GM18502 (cell line): ENCODE results near the gene ZBTB11.
"Not testable (repeated sequence)": the region's sequence is repeated elsewhere in the genome, so short reads cannot be mapped to it uniquely, and the experiment has no call there.

Source experiments
- ATAC-seq: cut with Tn5 transposase; IDR thresholded peaks from one replicate; pipeline ENCODE4 v1.9.1; 2021; ENCODE audit warnings: mild to moderate bottlenecking; ENCODE audit not compliant: unreplicated experiment, poor library complexity

ZBTB11 gene

DNA sequence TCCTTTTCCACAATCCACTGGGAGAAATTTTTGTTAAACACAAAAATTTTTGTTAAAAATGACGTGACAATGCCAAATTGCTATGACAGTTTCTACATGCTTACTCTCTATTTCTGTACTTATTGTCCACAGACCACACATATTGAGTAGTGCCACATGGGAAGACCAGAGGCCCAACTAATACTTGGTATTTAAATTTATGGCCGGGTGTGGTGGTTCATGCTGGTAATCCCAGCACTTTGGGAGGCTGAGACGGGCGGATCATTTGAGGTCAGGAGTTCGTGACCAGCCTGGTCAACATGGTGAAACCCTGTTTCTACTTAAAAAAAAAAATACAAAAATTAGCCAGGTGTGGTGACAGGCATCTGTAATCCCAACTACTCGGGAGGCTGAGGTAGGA, 20.3 kb downstream of the ZBTB11 start:
- ATAC-seq = no peak

DNA sequence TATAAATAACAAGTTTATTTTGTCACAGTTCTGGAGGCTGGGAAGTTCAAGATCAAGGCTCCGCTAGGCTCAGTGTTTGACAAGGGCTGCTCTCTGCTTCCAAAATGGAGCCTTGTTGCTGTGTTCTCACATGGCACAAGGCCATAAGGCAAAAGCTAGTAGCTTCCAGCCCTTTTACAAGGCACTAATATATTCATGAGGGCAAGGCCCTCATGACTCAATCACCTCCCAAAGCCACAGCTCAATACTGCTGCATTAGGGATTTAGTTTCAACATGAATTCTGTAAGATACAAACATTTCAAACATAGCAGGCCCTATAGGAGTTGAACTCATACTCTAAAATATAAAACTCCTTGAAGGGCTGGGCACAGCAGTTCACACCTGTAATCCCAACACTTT, 30.2 kb downstream of the ZBTB11 start:
- no peak for ATAC-seq

DNA sequence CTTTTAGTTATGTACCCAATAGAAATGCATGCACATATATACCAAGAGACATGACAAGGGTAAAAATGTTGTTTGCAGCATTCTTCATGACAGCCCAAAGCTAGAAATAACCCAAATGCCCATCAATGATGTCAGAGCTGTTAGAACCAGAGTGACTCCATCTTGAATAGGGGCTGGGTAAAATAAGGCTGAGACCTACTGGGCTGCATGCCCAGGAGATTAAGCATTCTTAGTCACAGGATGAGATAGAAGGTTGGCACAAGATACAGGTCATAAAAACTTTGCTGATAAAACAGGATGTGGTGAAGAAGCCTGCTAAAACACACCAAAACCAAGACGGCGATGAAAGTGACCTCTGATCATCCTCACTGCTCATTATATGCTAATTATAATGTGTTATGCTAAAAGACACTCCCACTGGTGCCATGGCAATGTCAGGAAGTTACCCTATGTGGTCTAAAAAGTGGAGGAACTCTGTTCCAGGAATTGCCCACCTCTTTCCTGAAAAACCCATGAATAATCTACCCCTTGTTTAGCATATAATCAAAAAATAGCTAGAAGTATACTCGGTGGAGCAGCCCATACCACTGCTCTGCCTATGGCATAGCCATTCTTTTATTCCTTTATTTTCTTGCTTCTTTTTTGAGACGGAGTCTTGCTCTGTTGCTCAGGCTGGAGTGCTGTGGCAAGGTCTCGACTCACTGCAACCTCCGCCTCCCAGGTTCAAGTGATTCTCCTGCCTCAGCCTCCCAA, 32.9 kb downstream of the ZBTB11 start:
- ATAC-seq = no peak

DNA sequence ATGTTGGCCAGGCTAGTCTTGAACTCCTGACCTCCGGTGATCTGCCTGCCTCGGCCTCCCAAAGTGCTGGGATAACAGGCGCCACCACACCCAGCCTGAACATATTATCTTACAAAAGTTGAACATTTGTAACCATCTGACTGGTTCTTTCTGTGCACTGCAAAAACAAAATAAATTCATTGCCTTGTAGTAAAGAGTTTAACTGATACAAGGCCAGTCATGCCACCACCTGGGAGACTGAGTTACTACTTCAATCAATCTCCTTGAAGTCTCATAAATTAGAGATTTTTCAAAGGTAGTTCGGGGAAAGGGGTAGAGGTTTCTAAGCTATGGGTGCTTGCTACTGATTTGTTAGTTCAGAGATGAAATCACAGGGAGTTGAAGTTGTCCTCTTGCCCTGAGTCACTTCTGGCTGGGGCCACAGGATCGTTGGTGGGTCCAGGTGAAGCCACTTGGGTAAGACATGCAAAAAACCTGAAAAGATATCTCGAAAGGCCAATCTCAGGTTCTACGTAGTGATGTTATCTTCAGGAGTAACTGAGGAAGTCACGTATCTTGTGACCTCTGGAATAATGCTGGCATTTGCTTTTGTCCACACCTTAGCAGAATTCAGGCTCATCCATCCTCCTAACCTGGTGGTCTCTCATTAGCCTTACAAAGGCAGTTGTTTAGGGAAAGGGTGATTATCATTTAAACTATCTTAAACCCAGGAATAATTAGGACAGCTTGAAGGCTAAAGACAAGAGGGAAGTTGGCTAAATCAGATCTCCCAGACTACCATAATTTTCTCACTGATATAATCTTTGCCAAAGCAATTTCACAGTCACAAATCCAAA, 33.7 kb downstream of the ZBTB11 start:
- no peak for ATAC-seq

DNA sequence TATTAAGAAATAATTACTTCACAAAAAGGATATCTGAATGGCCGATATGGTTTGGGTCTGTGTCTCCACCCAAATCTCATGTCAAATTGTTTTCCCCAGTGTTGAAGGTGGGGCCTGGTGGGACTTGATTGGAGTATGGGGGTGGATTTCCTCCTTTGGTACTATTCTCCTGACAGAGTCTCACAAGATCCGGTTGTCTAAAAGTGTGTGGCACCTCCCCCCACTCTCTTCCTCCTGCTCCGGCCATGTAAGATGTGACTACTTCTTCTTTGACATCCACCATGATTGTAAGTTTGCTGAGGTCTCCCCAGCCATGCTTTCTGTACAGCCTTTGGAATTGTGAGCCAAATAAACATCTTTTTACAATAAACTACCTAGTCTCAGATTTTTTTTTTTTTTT, 34.5 kb downstream of the ZBTB11 start:
- ATAC-seq = no peak

DNA sequence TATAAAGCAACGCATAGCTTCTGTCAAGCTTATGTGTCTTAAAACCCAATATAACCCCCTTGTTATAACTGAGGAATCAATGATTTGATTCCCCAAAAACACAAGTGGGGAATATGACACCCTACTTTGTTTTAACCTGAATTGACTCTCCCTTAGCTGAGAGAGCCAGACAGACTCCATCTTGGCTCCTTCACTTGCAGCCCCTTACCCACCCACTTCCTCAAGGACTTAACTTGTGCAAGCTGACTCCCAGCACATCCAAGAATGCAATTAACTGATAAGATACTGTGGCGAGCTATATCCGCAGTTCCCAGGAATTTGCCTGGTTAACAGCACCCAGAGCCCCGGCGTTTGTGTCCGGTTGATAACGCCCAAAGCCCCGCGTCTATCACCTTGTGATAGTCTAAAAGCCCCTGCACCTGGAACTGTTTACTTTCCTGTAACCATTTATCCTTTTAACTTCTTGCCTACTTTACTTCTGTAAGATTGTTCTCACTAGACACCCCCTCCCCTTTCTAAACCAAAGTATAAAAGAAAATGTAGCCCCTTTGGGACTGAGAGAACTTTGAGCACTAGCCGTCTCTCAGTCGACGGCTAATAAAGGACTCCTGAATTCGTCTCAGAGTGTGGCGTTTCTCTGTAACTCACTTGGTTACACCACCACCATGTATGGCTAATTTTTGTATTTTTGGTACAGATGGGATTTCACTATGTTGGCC, 35.4 kb downstream of the ZBTB11 start:
- not testable (repeated sequence) for ATAC-seq

DNA sequence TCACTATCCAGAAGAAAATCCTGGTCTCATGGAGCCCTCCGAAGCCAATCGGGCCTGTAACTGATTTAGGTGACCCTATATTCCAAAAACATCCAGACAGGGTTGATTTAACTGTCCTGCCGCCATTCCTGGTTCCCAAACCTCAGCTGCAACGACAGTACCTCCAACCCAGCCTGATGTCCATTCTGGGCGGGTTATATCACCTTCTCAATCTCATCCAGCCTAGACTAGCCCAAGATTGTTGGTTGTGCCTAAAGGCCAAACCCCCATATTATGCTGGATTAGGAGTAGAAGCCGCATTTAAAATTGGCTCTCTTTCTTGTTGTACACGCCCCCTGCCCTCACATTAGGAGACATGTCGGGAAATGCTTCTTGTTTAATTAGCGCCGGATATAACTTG, 36.7 kb downstream of the ZBTB11 start:
- ATAC-seq = no peak

DNA sequence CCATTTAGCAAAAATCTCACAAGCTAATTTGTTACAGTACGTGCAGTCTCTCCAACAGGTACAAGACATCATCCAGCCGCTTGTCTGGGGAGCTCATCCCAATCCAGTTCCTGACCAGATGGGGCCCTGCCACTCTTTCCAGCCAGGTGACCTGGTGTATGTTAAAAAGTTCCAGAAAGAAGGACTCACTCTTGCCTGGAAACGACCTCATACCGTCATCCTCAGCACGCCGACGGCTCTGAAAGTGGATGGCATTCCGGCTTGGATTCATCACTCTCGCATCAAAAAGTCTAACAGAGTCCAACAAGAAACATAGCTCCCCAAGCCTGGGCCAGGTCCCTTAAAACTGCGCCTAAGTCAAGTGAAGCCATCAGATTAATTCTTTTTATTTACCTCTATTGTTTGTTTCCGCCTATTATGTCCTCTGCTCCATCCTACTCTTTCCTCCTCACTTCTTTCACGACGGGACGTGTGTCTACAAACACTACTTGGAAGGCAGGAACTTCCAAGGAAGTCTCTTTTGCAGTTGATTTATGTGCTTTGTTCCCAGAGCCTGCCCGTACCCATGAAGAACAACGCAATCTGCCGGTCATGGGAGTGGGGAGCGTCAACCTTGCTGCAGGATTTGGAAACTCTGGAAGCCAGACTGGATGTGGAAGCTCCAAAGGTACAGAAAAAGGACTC, 37.5 kb downstream of the ZBTB11 start:
- ATAC-seq = no peak

DNA sequence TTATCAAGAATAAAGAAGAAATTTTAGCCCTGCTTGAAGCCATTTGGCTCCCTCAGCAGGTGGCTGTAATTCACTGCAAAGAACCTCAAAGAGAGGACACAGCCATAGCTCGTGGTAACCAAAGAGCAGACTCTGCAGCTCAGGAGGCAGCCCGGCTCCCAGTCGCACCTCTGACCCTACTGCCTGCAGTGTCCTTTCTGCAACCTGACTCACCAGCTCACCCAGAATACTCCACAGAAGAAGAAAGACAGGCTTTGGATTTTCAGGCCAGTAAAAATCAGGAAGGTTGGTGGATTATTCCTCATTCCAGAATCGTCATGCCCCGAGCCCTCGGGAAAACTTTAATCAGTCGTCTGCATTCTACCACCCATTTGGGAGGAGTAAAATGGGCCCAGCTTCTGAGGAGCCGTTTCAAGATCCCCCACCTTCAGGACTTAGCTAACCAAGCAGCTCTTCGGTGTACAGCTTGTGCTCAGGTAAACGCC, 38.6 kb downstream of the ZBTB11 start:
- ATAC-seq = no peak

DNA sequence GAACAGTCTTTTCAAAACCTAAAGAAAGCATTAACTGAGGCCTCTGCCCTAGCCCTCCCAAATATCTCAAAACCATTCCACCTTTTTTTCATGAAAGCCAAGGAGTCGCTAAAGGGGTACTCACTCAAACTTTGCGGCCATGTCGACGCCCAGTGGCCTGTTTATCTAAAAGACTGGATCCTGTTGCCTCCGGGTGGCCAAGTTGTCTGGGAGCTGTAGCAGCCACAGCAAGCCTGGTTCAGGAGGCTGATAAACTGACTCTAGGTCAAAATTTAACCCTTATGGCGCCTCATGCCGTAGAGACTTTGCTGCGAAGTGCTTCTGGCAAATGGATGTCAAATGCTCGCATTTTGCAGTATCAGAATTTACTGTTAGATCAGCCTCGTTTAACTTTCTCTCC, 39.5 kb downstream of the ZBTB11 start:
- no peak for ATAC-seq

DNA sequence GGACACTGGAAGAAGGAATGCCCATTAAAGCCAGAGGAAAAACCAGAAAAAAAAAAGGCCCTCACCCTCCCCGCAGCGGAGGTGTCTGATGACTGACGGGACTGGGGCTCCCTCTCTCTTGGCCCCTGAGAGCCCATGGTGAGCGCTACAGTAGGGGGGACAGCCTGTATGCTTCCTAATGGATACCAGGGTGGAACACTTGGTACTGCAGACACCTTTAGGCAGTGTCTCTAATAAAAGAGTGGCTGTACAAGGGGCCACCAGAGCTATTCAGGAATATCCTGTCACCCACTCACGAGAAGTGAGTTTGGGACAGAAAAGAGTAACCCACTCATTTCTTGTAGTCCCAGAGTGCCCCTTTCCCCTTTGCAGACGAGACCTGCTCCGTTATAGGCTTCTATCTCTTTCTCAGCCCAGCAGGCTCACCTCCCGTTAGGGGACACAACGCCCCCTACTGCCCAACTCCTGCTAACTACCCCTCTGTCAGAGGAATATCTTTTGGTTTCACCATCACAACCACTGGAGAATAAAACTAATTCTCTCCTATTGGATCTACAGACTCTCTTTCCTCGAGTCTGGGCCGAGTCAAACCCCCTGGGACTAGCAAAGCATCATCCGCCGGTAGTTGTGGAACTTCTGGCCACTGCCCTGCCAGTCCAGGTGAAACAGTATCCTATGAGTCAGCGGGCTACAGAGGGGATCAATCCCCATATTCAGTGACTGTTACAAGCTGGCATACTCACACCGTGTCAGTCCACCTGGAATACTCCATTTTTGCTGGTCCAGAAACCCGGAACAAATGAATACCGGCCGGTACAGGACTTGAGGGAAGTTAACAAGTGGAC, 40.8 kb downstream of the ZBTB11 start:
- ATAC-seq = peak; percentile 96

DNA sequence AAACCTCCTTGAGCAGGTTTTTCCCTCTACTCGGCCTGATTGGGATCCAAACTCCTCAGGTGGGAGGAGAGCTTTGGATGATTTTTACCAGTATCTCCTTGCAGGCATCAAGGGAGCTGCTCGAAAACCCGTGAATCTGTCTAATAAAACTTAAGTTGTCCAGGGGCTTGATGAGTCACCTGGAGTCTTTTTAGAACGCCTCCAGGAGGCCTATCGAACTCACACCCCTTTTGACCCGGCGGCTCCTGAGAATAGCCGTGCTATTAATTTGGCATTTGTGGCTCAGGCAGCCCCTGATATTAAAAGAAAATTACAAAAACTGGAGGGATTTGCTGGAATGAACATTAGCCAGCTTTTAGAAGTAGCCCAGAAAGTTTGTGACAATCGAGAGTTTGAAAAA, 41.6 kb downstream of the ZBTB11 start:
- no peak for ATAC-seq

DNA sequence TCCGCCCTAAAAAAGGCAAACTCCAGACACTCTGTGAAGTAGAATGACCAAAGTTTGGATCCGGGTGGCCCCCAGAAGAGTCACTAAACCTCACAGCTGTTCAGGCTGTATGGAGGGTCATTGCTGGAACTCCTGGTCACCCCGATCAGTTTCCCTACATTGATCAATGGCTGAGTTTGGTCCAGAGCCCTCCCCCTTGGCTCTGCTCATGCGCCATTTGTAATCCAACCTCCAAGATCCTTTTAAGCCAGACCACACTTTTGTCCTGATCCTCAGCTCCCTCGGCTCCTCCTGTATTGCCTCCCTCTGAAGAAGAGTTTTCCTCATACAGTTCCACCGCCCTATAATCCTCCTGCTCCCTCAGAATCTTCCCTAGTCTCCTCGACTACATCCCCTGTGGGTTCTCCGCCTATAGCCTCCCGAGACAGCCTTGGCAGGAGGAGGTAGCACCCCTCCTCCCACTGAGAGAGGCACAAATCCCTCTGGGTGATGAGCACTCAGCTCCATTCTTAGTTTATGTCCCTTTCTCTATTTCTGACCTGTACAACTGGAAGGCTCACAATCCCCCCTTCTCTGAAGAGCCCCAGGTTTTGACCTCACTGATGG, 42.2 kb downstream of the ZBTB11 start:
- ATAC-seq = no peak

DNA sequence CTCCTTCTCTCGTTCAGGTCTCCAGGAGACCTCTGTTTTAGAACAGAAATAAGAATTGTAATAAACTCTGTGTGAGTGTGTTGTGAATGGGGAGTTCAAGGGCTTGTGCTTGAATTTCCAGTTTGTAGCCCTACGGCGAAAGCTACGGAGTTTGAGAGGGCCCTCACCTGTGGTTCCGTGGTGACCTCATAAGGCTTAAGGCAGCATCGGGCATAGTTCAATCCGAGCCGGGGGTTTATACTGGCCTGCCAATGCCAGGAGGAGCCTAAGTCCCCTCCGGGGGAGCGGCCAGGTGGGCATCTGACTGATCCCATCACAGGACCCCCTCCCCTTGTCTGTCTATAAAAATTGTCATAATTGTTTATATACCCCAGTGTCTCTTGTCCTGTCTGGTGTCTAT, 43.7 kb downstream of the ZBTB11 start:
- no peak for ATAC-seq

DNA sequence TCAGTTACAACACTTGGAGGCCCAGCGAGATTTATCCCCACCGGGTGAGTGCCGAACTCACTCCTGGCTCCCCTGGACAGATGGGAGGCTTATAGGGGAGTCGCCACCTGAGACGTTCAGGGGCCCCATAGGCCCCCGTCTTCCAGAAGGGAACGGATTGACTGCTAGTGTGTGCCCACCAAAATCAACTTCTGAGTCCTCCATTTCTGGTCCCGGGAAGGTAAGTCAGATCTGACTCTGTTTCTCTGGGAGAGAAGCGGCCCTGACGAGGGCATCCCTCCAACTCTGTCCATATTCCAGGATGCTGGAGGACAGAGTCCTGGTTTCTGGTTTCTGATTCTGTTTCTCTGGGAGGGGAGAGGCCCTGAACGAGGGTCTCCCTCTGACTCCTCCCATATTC, 44.3 kb downstream of the ZBTB11 start:
- ATAC-seq = no peak

DNA sequence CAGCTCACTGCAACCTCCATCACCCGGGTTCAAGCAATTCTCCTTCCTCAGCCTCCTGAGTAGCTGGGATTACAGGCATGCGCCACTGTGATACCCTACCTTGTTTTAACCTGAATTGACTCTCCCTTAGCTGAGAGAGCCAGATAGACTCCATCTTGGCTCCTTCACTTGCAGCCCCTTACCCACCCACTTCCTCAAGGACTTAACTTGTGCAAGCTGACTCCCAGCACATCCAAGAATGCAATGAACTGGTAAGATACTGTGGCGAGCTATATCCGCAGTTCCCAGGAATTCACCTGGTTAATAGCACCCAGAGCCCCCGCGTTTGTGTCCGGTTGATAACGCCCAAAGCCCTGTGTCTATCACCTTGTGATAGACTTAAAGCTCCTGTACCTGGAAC, 45.0 kb downstream of the ZBTB11 start:
- not testable (repeated sequence) for ATAC-seq

DNA sequence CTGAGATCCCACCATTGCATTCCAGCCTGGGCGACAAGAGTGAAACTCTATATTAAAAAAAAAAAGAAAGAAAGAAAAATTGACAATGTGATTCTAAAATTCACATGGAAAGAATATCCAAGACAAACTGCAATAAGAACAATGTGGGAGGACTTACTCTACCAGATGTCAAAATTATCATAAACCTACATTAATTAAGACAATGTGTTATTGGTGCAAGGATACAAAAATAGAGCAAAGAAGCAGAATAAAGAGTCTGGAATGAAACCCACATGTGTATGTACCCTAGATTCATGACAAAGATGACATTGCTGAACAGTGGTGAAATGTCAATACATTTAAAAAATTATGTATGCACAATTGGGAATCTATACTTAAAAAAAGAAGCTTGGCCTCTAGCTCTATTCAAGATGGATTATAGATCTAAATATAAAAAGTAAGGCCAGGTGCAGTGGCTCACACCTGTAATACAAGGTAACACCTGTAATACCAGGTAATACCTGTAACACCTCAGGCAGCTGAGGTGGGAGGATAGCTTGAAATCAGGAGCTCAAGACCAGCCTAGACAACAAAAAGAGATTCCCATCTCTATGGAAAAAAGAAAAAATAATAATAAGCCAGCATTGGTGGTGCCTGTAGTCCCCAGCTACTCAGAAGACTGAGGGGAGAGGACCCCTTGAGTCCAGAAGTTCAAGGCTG, 45.7 kb downstream of the ZBTB11 start:
- ATAC-seq = no peak

DNA sequence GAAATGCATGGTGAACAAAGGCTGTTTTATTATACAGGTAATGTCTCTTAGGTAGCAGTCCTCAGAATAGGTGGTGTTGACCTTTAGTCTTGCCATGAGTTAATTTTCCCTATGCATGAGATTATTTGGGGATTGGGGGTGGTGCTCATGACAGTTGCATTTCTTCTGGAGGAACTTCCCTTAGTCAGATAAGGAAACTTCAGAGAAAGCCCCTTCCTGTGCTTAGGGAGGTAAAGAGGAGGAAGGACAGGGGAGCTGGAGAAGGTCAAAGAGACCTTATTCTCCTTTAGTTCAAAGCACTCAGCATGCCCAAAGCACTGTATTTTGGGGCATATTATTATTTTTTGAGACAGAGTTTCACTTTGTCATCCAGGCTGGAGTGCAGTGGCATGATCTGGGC, 47.7 kb downstream of the ZBTB11 start:
- no peak for ATAC-seq

DNA sequence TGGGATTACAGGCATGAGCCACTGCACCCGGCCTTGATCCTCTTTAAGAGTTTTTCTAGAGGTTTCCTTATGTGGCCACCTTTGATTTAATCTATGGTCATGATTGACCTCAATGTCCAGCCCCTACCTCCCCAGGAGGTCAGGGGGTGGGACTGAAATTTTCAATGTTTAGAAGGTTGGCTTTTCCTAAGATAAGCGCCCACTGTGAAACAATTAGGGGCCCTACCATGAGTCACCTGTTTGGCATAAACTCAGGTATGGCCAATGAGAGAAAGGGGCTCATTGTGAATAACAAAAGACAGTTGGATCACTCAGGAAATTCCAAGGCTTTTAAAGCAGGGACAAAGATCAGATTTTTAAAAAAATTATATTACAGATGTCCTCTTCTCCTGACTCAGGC, 51.1 kb downstream of the ZBTB11 start:
- ATAC-seq = no peak
